Measurements from ENCODE around the gene CLCN6.
"Not testable (repeated sequence)": the region's sequence is repeated elsewhere in the genome, so short reads cannot be mapped to it uniquely, and the experiment has no call there.

CLCN6 gene

GRCh38 chr1:11796036-11796828 lies 9.8 kb upstream of the CLCN6 start:
- DNase-seq = no peak

GRCh38 chr1:11797525-11798216 lies 8.3 kb upstream of the CLCN6 start:
- no peak for DNase-seq

- no peak for DNase-seq
Measured at GRCh38 chr1:11799099-11799498, 6.9 kb upstream of the CLCN6 start.

GRCh38 chr1:11799896-11800295 lies 6.1 kb upstream of the CLCN6 start:
- DNase-seq = no peak

GRCh38 chr1:11800391-11800755 lies 5.6 kb upstream of the CLCN6 start:
- DNase-seq = no peak

GRCh38 chr1:11800756-11801433 lies 5.1 kb upstream of the CLCN6 start:
- DNase-seq = no peak

- no peak for DNase-seq
Measured at GRCh38 chr1:11802616-11802972, 3.4 kb upstream of the CLCN6 start.

- DNase-seq = peak; percentile 71
Measured at GRCh38 chr1:11802973-11803885, 2.8 kb upstream of the CLCN6 start.

- DNase-seq = not testable (repeated sequence)
Measured at GRCh38 chr1:11803924-11804665, 1.9 kb upstream of the CLCN6 start.

GRCh38 chr1:11804666-11805421 lies 1.1 kb upstream of the CLCN6 start:
- peak; percentile 37 for DNase-seq

- no peak for DNase-seq
Measured at GRCh38 chr1:11806307-11806936, 431 bp downstream of the CLCN6 start.

- DNase-seq = no peak
Measured at GRCh38 chr1:11807133-11807532, 1.1 kb downstream of the CLCN6 start.

GRCh38 chr1:11813021-11813420 lies 7.0 kb downstream of the CLCN6 start:
- DNase-seq = no peak

GRCh38 chr1:11817192-11817591 lies 11.2 kb downstream of the CLCN6 start:
- DNase-seq = no peak

- DNase-seq = no peak
Measured at GRCh38 chr1:11822091-11822490, 16.1 kb downstream of the CLCN6 start.

GRCh38 chr1:11823366-11824137 lies 17.6 kb downstream of the CLCN6 start:
- no peak for DNase-seq

- DNase-seq = no peak
Measured at GRCh38 chr1:11825131-11825530, 19.1 kb downstream of the CLCN6 start.

- DNase-seq = no peak
Measured at GRCh38 chr1:11826946-11827345, 21.0 kb downstream of the CLCN6 start.

- DNase-seq = no peak
Measured at GRCh38 chr1:11828511-11828910, 22.5 kb downstream of the CLCN6 start.

Measured in stimulated activated CD4-positive, alpha-beta T cell treated with anti-CD3 and anti-CD28 coated beads, Interleukin-4, amount 100 ng/mL, for 1 hour (primary cell).